Skeletal muscle cell (primary cell): ENCODE data around the gene EDIL3.
"Not testable (repeated sequence)": the region's sequence is repeated elsewhere in the genome, so short reads cannot be mapped to it uniquely, and the experiment has no call there.

ENCODE experiments used
- DNase-seq: peaks from one replicate; pipeline ENCODE4 v3.0.0-alpha.2; 2010; ENCODE audit warnings: low read depth
- H3K4me3 ChIP-seq: 2 replicates; pipeline ENCODE4 v1.5.1; 2011; ENCODE audit warnings: low read depth, mild to moderate bottlenecking, control low read depth, low read length, moderate library complexity

EDIL3 gene

DNA sequence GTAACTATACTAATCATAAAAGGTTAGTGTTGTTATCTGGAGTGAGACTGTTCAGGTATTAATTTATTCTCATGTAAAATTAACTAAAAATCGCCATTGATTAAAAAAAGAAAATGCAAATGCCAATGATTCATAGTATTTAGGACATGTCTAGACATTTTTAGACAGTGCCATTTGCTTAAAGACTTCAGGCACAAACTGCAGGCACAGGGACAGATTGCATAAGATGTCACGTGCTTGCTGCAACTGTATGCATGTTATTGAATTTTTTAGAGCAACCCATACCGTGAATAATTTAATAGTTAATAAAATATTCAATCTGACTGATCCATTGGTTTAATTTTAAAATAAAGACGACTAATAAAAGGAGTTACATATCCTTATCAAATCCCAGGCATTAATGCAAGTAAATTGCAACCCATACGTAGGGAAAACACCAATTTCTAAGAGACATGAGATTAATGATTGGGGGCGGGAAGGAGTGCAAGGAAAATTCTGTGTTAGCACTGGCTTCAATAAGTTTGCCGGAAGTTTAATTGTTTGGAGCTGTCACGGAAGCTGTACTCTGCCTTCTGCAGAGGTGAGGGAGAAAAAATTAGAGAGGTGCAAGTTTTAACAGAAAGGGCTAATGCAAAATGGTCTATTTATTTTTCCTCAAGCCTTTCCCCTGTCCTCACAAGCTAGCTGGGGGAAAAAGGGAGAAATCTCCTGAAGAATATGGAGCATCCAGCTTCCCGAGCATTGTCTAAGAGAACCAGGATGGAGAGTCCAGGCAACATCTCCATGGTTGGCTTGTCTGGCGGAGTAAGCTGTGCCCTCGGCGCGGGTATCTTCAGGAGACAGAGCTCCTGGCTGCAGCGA is 2.9 kb downstream of the EDIL3 start:
- no peak for DNase-seq
- peak overlapping the region; percentile 65 for H3K4me3 ChIP-seq

DNA sequence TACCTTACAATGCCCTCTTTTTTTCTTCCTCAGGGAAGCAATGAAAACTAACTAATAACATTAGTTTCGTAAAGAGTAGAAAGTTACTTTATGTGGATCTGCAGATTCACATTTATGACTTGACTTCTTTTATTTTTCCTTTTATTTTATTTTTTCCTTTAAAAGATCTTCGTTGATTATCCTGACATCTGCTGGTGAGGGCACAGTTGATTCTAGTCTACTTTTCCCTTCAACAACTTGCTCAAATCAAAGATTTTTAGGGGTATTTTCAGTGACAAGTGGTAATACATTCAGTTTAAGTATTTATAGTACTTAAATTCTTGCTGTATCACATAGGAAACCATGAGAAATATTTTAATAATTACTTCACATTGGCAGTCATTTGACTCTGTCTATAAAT is 4.9 kb downstream of the EDIL3 start:
- no peak for DNase-seq

DNA sequence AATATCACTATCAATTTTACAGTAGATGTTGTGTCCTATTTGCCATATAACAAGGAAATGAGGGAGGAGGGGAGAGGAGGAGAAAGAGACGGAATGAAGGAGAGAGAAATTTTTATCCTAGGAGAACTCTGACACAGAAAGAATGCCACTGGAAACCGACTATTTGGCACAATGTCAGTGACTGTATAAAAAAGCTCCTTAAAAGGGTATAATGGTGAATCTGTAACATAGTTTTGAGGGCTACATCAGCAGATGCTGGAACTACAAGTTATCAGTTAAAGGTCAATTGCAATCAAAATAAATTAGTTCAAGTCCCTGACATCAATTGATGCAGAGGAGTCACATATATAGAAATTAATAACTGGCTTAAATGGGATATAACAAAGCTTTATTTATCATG is 5.7 kb downstream of the EDIL3 start:
- no peak overlapping the region for H3K4me3 ChIP-seq
- DNase-seq: no peak

More for the DNA sequence above, 4.9 kb downstream of the EDIL3 start:
- H3K4me3 ChIP-seq: no peak overlapping the region

DNA sequence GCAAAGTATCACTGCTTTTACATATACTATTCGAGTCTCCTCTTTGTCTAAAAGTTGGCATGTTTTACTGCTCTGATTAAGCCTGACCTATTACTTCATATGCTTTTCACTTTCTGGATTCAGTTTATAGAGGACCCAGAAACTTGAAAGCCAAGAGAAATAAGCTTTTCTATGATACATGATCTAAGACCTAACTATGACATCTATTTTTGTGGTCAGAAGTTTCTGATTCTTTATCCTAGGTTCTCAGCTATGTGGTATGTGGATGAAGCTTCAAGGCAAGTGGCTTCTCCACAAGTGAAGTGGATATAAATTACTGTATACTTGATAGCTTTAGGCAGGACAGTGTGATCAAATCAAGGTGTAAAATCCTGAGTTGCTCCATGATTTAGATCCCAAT is 6.3 kb downstream of the EDIL3 start:
- DNase-seq: peak; percentile 48
- no peak overlapping the region for H3K4me3 ChIP-seq

DNA sequence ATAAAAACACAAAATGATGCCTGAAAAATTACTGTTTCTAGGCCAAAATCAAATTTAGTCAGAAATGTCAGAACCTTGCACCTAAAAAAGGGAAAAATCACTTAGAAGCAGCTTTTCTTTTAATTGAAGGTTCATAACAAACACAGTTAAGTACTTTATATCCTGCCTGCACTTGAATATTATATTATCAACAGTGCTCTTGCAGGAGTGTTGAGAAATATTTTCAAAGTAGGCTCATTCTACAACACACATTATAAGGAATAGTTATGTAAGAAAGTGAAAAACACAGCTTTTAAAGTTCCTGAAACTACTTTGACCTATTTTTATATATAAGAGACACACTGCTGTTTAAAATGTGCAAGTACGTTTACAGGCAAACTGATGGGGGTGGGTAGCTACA is 8.3 kb downstream of the EDIL3 start:
- H3K4me3 ChIP-seq: no peak overlapping the region
- DNase-seq: no peak

DNA sequence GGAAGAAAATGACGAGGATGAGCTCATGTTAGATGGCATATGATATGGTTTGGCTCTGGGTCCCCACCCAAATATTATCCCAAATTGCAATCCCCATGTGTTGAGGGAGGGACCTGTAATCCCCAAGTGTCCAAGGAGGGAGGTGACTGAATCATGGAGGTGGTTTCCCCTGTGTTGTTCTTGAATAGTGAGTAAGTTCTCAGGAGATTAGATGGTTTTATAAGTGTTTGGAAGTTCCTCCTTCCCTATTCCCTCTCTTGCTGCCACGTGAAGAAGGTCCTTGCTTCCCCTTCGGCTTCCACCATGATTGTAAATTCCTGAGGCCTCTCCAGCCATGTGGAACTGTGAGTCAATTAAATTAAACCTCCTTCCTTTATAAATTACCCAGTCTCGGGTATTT is 10.1 kb downstream of the EDIL3 start:
- H3K4me3 ChIP-seq: no peak overlapping the region
- no peak for DNase-seq

DNA sequence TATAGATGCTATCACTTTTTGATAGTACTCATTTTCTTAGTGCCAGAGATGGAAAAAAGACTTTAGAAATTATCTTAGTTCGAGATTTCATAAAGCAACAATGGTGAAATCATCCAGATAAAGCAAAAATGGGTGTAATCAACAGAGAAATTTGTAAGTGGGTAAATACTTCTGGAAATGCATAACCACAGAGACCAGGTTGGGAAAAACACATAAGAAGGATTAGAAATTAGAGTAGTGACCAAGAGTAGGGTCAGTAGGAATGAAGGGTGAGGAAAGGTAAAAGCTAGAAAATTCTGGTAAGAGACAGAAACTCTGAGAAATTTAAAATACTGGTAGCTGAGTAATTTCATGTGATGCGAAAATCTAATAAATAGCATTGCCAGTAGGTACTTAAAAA is 11.2 kb downstream of the EDIL3 start:
- no peak overlapping the region for H3K4me3 ChIP-seq

DNA sequence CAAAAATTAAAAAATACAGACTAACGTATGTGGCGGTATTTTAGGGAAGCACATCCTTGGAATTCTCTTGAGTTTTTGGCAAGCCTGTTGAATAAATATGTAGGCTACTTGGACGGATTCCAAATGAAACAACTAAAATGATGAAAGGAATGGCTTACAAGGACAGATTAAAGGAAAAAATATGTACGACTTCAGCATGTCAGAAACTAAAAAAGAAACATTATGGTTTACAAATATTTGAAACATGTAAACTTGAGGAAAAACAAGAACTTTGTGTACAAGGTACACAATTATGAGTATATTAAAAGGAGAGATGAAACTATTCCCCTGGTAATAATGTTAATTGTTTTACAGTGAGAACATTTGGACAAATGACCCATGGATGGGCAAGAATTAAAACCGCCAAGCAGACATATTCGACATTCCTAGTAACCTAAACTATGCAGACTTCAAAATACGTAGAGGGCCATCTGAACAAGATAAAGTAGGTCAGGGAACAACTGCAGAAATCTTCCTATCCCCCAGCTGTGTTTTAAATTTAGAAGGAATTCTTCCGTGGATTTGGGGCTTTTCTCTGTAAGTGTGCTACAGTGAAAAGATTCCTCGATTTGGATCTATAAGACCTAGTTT is 12.5 kb downstream of the EDIL3 start:
- no peak overlapping the region for H3K4me3 ChIP-seq
- DNase-seq: peak; percentile 42

More for the DNA sequence above, 11.2 kb downstream of the EDIL3 start:
- no peak for DNase-seq

DNA sequence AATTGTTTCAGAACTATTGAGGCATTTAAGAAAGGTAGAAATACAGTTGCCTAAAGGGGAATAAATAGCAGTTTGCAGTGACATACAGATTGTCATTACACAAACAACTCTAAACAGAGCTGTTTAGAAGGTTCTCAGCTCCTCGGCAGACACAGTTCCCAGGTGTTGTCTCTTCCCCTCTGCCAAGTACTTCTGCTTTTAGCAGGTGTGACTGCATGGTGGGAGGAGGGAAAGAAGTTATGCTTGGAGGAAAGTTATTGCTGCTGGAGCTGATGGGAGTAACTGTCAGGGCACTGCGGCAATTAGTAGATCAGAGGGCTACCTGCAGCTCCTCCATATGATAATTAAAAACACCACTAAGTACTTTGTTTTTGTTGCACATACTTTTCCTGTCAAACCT is 14.5 kb downstream of the EDIL3 start:
- H3K4me3 ChIP-seq: no peak overlapping the region
- no peak for DNase-seq

DNA sequence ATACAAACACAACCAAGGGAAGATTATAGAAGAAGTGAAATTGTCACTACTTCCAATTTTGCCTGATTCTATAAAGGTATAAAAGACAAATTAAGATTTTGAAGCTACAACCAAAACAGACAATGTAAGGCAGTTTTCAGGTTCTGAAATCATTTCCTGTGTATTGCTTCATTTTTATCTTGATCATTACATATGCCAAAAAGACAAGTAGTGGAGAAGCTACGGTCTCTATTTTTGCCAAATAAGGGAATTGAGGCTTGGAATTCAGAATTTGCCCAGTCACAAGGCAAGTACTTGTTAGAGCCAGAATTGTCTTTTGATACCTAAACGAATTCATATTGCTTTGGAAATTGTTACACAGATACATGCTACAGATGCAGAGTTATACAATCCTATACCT is 20.6 kb downstream of the EDIL3 start:
- no peak overlapping the region for H3K4me3 ChIP-seq
- no peak for DNase-seq

DNA sequence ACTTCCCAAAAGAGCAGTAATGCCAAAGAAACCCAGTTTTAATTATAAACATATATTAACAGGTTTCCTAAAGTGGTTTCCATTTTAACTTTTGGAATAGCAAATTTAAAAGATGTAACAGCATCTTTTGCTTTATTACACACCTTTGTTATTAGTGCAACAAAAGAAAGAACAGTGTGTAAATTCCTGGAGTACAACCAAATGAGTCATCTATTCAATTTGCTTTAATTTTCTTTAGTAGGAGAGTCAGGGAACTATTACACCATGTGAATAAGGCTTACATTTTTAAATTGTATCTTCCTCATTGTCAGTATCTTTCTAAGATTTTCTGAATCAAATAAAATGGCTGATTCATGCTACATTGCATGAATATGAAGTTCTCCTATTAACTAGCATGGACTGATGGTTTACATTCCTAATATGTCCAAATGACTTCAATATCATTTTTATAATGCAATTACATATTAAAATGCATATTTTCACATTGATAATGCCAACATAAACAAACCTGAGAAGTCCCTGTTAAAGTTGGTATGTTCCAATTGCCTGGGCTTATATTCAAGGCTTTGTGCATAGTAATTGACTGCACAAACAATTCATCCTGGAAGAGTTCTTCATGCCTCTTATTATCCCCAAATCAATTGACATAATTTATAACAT is 22.5 kb downstream of the EDIL3 start:
- H3K4me3 ChIP-seq: no peak overlapping the region
- no peak for DNase-seq

DNA sequence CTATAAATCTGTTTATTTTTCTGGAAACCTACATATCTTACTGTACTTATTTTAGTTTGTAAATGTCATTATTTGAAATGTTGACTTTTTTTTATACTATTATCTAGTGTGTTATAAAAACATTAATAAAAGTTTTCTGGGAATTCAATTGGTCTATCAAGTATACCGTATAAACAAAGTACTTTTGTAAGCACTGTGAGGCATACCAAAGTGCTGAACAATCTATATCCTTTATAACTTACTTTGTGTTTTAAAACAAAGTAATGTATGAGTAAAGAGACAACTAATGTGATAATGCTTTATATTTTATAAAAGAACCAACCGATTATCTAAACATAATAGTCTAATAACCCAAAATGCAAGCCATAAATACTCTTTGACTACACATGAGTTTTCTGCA is 23.1 kb downstream of the EDIL3 start:
- no peak overlapping the region for H3K4me3 ChIP-seq
- no peak for DNase-seq

DNA sequence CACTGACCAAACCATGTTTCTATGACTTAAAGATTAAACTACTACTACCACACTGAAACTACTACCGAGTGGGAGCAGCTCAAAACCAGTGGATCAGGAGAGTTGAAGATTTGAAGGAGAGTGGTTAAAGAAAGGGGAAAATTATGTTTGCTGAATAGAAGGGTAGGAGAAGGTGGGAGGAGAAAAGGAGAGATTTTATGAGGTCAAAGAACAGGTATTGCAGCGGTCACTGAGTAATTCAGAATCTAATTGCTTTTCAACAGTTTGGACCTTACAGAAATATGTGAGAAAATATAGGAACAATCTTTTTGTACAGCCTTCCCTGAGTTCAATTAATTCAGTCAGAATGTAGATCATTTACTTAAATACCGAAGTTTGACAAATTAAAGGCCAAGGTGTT is 24.6 kb downstream of the EDIL3 start:
- DNase-seq: no peak
- H3K4me3 ChIP-seq: no peak overlapping the region

DNA sequence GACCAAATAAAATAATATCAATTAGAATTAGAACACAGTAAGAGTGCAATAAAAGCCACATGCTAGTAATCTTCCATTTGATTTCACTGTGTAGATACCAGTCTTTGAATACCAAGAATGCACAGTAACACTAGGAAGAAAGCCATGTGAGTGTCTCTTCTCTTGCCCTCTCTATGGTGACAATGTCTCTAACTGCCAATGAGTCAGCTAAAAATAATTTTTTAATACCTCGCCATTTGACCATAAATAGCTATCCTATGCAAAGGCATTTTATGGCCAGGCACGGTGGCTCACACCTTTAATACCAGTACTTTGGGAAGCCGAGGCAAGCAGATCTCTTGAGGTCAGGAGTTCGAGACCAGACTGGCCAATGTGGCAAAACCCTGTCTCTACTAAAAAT is 30.6 kb downstream of the EDIL3 start:
- no peak overlapping the region for H3K4me3 ChIP-seq
- no peak for DNase-seq

DNA sequence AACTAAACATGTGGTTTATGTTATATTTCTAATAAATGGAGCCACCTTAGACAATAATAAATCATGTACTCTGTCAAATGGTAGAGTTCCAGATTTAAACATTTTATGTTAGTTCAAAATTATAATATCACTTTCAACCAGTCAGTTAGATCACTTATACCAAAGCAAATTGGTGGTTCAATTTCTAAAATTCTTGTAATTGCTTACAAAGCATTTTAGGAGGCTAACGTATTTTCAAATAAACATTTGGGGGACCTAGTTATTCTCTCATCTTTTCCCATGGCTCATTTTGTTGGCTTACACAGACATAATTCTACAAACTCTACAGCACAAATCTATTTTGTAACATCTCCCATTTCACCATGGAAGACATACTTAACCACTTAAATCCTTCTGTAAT is 39.9 kb downstream of the EDIL3 start:
- DNase-seq: no peak
- no peak overlapping the region for H3K4me3 ChIP-seq

DNA sequence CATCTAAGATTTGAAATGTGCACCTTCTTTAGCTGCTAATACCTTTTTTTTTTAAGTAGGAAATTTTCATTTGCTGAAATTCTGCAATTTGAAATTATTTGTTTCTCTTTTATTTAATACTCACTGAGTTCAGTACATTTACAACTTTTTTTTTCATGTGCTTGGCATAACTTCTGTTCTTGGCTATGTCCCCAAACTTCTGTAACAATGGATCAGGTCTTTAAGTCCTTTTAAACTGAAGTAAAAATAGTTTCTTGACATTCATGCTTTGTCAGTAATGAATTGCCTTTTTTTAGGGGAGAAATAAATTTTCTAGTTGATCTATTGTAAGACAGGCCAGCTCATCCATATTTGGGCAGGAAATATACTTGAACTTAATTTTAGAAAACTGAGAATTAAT is 41.5 kb downstream of the EDIL3 start:
- DNase-seq: no peak

DNA sequence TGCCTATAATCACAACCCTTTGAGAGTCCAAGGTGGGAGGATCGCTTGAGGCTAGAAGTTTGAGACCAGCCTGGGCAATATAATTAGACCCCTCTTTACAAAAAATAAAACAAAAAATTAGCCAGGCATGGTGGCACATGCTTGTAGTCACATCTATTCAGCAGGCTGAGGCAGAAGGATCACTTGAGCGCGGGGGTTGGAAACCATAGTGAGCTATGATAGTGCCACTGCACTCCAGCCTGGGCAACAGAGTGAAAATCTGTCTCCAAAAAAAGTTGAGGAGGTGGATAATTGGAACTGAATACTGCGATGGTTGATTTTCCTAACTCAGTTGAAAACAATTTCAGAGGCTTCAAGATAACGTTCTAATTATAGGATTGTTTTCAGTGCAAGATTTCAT is 52.6 kb downstream of the EDIL3 start:
- DNase-seq: no peak
- no peak overlapping the region for H3K4me3 ChIP-seq

More for the DNA sequence above, 41.5 kb downstream of the EDIL3 start:
- H3K4me3 ChIP-seq: no peak overlapping the region

DNA sequence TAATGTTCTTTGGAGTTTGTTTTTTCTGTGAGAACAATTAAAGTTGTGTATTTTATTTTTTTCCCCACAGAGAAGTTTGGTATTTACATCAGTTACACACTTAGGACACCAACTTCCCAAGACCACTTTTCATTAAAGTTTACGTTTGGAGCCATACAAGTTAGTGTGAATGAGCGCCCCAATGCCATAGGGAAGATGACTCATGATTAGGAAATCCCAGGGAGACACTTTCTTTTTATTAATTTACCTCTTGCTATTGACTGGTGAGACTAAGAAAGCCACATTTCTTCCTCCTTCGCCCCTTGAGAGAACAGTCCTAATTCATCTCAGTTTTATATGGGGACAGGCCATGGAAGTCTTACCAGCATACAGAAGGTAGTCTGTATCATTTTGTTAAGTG is 57.1 kb downstream of the EDIL3 start:
- DNase-seq: no peak
- no peak overlapping the region for H3K4me3 ChIP-seq

DNA sequence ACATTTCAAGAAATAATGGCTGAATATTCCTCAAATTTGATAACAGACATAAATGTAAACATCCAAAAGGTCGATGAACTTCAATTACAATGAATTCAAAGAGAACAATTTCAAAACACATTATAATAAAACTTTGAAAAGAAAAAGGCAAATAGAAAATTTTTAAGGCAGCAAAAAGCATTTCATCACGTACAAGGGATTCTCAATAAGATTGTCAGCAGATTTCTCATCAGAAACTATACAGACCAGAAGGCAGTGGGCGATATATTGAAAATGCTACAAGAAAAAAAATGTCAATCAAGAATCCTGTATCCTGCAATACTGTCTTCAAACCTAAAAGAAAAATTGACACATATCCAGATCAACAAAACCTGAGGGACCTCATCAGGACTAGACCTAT is 62.0 kb downstream of the EDIL3 start:
- H3K4me3 ChIP-seq: no peak overlapping the region
- no peak for DNase-seq

DNA sequence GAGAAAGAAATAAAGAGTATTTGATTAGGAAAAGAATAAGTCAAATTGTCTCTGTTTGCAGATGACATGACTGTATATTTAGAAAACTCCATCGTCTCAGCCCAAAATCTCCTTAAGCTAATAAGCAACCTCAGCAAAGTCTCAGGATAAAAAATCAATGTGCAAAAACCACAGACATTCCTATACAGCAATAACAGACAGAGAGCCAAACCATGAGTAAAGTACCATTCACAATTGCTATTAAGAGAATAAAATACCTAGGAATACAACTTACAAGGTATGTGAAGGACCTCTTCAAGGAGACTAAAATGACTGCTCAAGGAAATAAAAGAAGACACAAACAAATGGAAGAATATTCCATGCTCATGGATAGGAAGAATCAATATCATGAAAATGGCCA is 66.9 kb downstream of the EDIL3 start:
- DNase-seq: not testable (repeated sequence)

DNA sequence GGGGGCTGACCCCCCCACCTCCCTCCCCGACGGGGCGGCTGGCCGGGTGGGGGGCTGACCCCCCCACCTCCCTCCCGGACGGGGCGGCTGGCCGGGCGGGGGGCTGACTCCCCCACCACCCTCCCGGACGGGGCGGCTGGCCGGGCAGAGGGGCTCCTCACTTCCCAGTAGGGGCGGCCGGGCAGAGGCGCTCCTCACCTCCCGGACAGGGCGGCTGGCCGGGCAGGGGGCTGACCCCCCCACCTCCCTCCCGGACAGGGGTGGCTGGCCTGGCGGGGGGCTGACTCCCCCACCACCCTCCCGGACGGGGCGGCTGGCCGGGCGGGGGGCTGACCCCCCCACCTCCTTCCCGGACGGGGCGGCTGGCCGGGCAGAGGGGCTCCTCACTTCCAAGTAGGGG is 72.4 kb downstream of the EDIL3 start:
- DNase-seq, H3K4me3 ChIP-seq: not testable (repeated sequence)

More for the DNA sequence above, 66.9 kb downstream of the EDIL3 start:
- not testable (repeated sequence) for H3K4me3 ChIP-seq
